Stimulated activated CD4-positive, alpha-beta T cell treated with anti-CD3 and anti-CD28 coated beads, Interleukin-15, amount 100 ng/mL, for 24 hours (primary cell): ENCODE data around the gene SERPINA9.
"Not testable (repeated sequence)": the region's sequence is repeated elsewhere in the genome, so short reads cannot be mapped to it uniquely, and the experiment has no call there.

Experiments used
- DNase-seq: peaks from one replicate; pipeline ENCODE4 v3.0.0-alpha.2; 2020

SERPINA9 gene

GRCh38 chr14:94476023-94476422 lies at the start of gene SERPINA9:
SERPINA9 (minus strand) TSS chr14:94476197; CDS start chr14:94469840, 6,357 bp downstream.
- DNase-seq = no peak

GRCh38 chr14:94524093-94524492 lies 48.1 kb upstream of the SERPINA9 start:
- no peak for DNase-seq

- no peak for DNase-seq
Observed at GRCh38 chr14:94523265-94523664, 47.3 kb upstream of the SERPINA9 start.

GRCh38 chr14:94522115-94522724 lies 46.2 kb upstream of the SERPINA9 start:
- DNase-seq = no peak

- no peak for DNase-seq
Observed at GRCh38 chr14:94521375-94522114, 45.5 kb upstream of the SERPINA9 start.

GRCh38 chr14:94517641-94518257 lies 41.8 kb upstream of the SERPINA9 start:
- no peak for DNase-seq

GRCh38 chr14:94517248-94517640 lies 41.2 kb upstream of the SERPINA9 start:
- no peak for DNase-seq

GRCh38 chr14:94515856-94516255 lies 39.9 kb upstream of the SERPINA9 start:
- DNase-seq = no peak

GRCh38 chr14:94515426-94515825 lies 39.4 kb upstream of the SERPINA9 start:
- no peak for DNase-seq

- no peak for DNase-seq
Observed at GRCh38 chr14:94514351-94514750, 38.4 kb upstream of the SERPINA9 start.

GRCh38 chr14:94510481-94510880 lies 34.5 kb upstream of the SERPINA9 start:
- not testable (repeated sequence) for DNase-seq

- DNase-seq = no peak
Observed at GRCh38 chr14:94509356-94509755, 33.4 kb upstream of the SERPINA9 start, which contains the start of gene SERPINA12. SERPINA12 (minus strand) TSS chr14:94509469; CDS start chr14:94498397, 11,072 bp downstream.

GRCh38 chr14:94505641-94506040 lies 29.6 kb upstream of the SERPINA9 start:
- DNase-seq = no peak

- DNase-seq = no peak
Observed at GRCh38 chr14:94505206-94505605, 29.2 kb upstream of the SERPINA9 start.

GRCh38 chr14:94501588-94502516 lies 25.9 kb upstream of the SERPINA9 start:
- no peak for DNase-seq

- no peak for DNase-seq
Observed at GRCh38 chr14:94500264-94500663, 24.3 kb upstream of the SERPINA9 start.

- no peak for DNase-seq
Observed at GRCh38 chr14:94499673-94500072, 23.7 kb upstream of the SERPINA9 start.

- no peak for DNase-seq
Observed at GRCh38 chr14:94498215-94498614, 22.2 kb upstream of the SERPINA9 start.

- DNase-seq = no peak
Observed at GRCh38 chr14:94494085-94494484, 18.1 kb upstream of the SERPINA9 start.

GRCh38 chr14:94491511-94491910 lies 15.5 kb upstream of the SERPINA9 start:
- DNase-seq = no peak

- DNase-seq = no peak
Observed at GRCh38 chr14:94489336-94489735, 13.3 kb upstream of the SERPINA9 start.

GRCh38 chr14:94486883-94487282 lies 10.9 kb upstream of the SERPINA9 start:
- DNase-seq = no peak
